GM12878 (cell line): Measurements from ENCODE around the gene MMP24.

Experiments used
- DPF2 ChIP-seq: fragments of 450-650 bp; IDR thresholded peaks from 2 replicates; pipeline ENCODE4 v1.6.1; 2017; ENCODE audit warnings: mild to moderate bottlenecking
- MXI1 ChIP-seq: fragments of 150-350 bp; IDR thresholded peaks from 2 replicates; pipeline ENCODE4 v1.6.1; 2011; ENCODE audit warnings: low read depth, mild to moderate bottlenecking, inconsistent platforms, low read length, improper control_type of control experiment
- NFYA ChIP-seq: IDR thresholded peaks from 2 replicates; pipeline ENCODE4 v1.6.1; 2011; ENCODE audit warnings: low read depth, mild to moderate bottlenecking, low read length, improper control_type of control experiment, borderline replicate concordance
- SMC3 ChIP-seq: IDR thresholded peaks from 2 replicates; pipeline ENCODE4 v1.6.1; 2011; ENCODE audit warnings: low read length, improper control_type of control experiment, borderline replicate concordance
- SP1 ChIP-seq: IDR thresholded peaks from one replicate; pipeline ENCODE4 v1.6.1; 2011; ENCODE audit warnings: low read depth, low read length
- YY1 ChIP-seq: IDR thresholded peaks from 2 replicates; pipeline ENCODE4 v1.6.1; 2011; ENCODE audit warnings: low read depth, mild to moderate bottlenecking, low read length
- TF ChIP-seq, protein P1 (sequence below), 3 experiments: IDR thresholded peaks in 2 of 3; conservative IDR thresholded peaks in 1 of 3; 2 replicates each; pipeline ENCODE4 v1.5.1; 2011; ENCODE audit warnings: low read depth in 3 of 3, low read length in 3 of 3, mild to moderate bottlenecking in 3 of 3, control low read depth in 2 of 3, moderate library complexity in 2 of 3, inconsistent platforms in 1 of 3, mixed read lengths in 1 of 3; ENCODE audit not compliant: control insufficient read depth in 2 of 3, insufficient read depth in 1 of 3; ENCODE audit errors: extremely low read depth in 1 of 3
- TF ChIP-seq, protein P2 (sequence below): IDR thresholded peaks from 2 replicates; pipeline ENCODE4 v1.6.1; 2012; ENCODE audit warnings: low read depth, low read length, improper control_type of control experiment

DNA sequence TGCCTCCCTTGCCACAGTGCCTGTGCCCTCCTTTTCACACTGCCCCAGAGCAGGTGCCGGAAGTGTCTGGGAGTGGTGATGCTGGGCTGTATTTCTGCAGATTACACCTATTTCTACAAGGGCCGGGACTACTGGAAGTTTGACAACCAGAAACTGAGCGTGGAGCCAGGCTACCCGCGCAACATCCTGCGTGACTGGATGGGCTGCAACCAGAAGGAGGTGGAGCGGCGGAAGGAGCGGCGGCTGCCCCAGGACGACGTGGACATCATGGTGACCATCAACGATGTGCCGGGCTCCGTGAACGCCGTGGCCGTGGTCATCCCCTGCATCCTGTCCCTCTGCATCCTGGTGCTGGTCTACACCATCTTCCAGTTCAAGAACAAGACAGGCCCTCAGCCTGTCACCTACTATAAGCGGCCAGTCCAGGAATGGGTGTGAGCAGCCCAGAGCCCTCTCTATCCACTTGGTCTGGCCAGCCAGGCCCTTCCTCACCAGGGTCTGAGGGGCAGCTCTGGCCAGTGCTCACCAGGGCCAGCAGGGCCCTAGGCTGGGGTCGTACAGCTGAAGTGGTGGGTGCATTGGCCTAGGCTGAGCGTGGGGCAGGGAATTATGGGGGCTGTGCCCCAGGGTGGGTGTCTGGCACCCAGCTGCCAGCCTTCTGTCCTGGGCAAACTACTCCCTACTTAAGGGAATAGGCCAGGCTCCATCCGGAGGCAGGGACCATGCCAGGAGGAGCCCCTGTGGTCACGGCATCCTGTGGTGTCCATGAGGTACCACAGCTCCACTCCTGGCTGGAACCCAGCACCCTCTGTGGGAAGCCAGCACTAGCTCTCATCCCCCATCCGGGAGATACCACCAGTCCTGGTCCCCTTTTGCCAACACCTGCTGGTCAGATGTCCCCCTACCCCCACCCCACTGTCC is 47.9 kb downstream of the MMP24 start:
- TF ChIP-seq MXI1, result no peak
- TF ChIP-seq, protein P1, sequence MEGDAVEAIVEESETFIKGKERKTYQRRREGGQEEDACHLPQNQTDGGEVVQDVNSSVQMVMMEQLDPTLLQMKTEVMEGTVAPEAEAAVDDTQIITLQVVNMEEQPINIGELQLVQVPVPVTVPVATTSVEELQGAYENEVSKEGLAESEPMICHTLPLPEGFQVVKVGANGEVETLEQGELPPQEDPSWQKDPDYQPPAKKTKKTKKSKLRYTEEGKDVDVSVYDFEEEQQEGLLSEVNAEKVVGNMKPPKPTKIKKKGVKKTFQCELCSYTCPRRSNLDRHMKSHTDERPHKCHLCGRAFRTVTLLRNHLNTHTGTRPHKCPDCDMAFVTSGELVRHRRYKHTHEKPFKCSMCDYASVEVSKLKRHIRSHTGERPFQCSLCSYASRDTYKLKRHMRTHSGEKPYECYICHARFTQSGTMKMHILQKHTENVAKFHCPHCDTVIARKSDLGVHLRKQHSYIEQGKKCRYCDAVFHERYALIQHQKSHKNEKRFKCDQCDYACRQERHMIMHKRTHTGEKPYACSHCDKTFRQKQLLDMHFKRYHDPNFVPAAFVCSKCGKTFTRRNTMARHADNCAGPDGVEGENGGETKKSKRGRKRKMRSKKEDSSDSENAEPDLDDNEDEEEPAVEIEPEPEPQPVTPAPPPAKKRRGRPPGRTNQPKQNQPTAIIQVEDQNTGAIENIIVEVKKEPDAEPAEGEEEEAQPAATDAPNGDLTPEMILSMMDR (IDR thresholded peaks at IDR 0.05 in 2 of 3, conservative IDR thresholded peaks at IDR 0.05 in 1 of 3; ENCODE audit: control insufficient read depth in 2 of 3, extremely low read depth in 1 of 3, insufficient read depth in 1 of 3, low read depth in 3 of 3, low read length in 3 of 3), result no peak
- TF ChIP-seq DPF2, result no peak
- TF ChIP-seq, protein P2, sequence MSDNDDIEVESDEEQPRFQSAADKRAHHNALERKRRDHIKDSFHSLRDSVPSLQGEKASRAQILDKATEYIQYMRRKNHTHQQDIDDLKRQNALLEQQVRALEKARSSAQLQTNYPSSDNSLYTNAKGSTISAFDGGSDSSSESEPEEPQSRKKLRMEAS, result no peak
- no peak for TF ChIP-seq YY1
- TF ChIP-seq SMC3, result no peak
- TF ChIP-seq NFYA, result no peak
- no peak for TF ChIP-seq SP1
